HG03571 (cell line): Measurements from ENCODE around the gene DOCK3.
"Not testable (repeated sequence)": the region's sequence is repeated elsewhere in the genome, so short reads cannot be mapped to it uniquely, and the experiment has no call there.

Experiments
- ATAC-seq: cut with Tn5 transposase; IDR thresholded peaks from one replicate; pipeline ENCODE4 v1.9.1; 2021; ENCODE audit not compliant: unreplicated experiment

DOCK3 gene

DNA sequence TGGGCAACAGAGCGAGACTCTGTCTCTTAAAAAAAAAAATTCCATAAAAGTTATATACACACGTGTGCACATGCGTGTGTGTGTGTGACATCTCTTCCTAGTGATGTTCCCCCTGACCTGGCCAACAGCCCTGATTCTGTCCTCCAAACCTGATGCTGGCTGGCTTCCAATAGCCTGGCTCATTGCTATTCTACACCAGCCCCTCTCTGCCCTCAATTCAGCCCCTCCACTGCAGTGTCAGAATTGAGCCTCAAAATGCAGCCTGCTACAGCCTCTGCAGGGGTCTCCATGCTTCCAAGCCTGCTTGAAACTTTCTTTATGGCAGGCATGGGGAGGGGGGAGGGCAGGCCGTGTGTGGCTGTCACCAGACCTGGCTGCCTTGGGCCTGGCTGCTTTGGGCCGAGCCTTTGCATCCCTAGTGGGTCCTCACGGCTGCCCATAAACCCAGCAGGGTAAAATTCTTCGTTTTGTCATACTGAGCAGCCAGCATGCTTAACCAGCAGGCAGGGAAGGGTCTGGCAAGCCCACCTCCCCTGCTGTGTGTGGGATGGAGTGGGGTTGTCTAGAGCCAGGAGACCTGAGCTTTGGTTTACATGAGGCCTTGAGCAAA is 22.7 kb upstream of the DOCK3 start:
- ATAC-seq, result no peak

DNA sequence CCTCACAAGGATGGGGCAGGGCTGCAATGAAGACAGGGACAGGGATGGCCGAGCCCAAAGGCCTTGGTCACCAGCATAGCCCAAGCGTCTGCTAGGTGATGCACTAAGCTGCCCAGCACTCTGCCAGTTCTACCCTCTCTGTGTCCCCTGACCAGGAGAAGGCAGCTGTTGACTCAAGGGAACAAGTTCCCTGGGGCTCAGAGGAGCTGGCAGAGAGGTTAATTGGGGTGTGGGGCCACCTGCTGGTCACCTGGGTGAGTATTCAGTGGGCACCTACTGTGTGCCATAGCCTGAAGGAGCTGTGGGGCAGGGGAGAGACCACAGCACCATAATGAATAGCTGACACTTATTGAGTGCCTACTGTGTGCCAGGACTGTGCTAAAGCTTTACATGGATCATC is 22.0 kb upstream of the DOCK3 start:
- peak; percentile 53 for ATAC-seq

DNA sequence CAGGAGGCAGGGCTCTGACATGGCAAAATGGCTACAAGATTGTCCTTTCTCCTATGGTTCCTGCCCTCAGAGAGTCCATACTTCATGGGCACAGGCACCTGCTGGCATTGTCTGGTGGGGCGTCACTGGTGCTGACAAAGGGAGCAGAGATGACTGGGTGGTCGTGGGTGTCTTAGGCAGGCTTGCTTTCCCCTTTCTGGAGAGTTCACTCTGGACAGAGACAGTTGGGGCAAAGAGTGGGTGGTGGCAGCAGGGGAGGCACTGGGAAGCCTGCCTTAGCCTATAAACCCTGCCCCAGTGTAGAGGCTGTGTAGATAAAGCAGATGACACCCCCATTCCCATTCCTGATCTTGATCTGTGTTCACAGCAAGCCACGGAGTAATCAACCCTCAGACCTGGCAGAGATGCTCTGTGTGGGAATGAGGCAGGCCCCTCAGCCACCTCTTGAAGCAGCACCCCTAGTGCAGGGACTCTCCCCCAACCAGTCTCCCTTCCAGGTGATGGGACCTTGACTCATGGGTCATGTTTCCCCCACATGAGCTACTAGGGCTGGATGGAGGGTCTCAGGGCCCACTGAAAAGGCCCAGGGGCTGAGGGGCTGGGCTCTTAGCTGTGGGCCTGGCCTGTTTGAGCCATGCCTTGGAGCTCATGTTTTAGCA is 20.7 kb upstream of the DOCK3 start:
- ATAC-seq, result no peak

GRCh38 chr3:50655009-50655830 is 19.5 kb upstream of the DOCK3 start:
- no peak for ATAC-seq

GRCh38 chr3:50656417-50657195 is 18.1 kb upstream of the DOCK3 start:
- ATAC-seq, result no peak

- no peak for ATAC-seq
These were observed 17.3 kb upstream of the DOCK3 start for GRCh38 chr3:50657407-50657806.

DNA sequence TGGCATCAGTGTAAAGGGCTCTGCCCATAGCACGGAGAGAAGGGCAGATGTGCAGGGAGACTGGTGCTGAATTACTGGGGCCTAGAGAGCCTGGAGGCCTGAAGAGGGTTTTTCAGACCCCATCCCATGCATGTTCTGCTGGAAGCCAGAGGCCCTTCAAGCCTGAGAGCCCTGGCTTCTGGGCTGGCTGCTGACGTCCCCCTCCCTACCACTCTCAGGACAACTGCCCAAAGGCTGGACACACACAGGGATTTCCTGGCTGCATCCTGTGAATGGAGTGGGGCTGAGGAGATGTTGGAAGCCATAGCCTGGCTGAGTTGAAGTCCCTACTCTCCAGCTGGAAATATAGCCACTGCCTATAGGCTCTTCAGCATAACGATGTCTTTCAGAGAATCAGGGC is 16.9 kb upstream of the DOCK3 start:
- ATAC-seq, result no peak

GRCh38 chr3:50658416-50658815 is 16.3 kb upstream of the DOCK3 start:
- no peak for ATAC-seq

- ATAC-seq, result no peak
These were observed 15.9 kb upstream of the DOCK3 start for GRCh38 chr3:50658831-50659230.

- ATAC-seq, result no peak
These were observed 14.3 kb upstream of the DOCK3 start for GRCh38 chr3:50660386-50660785.

DNA sequence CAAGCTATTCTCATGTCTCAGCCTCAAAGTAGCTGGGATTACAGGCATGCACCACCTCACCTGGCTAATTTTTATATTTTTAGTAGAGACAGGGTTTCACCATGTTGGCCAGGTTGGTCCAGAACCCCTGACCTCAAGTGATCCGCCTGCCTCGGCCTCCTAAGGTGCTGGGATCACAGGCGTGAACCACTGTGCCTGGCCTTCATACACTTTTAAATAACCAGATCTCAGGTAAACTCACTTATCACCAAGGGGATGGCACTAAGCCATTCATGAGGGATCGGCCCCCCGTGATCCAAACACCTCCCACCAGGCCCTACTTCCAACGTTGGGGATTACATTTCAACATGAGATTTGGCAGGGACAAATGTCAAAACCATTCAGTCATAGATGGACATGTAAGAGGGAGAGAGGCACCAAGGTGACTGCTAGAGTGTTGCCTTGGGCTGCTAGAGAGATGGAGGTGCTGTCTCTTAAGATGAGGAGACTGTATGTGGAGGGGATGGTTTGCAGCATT is 13.3 kb upstream of the DOCK3 start:
- ATAC-seq, result no peak

- no peak for ATAC-seq
These were observed 12.3 kb upstream of the DOCK3 start for GRCh38 chr3:50662408-50662807.

DNA sequence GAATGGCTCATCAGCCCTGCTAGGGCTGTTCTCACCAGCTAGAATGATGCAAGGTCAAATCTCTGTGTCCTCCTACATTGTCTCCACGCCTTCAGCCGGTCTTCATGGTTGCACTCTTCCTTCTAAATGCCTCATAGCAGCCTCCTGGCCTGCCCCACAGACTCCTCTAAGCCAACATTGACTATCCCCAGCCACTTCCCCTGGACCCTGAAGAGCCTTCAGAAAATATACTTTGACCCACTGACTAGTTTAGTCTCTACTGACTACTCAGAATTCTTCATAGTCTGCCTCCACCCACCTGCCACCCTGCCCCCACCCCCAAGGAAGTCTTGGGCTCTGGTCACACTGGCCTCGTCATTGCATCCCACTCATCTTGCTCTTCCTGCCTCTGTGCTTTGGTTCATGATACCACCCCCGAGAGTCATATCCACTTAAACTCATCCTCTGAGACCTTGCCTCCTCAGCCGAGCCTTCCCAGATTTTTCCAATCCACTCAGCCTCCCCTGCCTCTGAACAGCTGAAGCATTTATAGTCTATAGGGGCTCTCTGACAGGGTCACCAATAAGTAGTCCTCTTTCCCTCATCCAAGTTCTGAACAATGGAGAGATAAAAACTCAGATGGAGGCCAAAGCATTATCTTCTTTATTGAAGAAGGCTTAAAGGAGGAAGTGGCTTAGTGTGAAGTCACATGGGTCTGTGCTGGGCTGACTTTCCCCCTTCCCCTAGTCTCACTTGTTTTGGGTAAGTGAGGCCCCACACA is 9.5 kb upstream of the DOCK3 start:
- no peak for ATAC-seq

- not testable (repeated sequence) for ATAC-seq
These were observed 8.9 kb upstream of the DOCK3 start for GRCh38 chr3:50665841-50666115.

GRCh38 chr3:50666837-50667236 is 7.9 kb upstream of the DOCK3 start:
- no peak for ATAC-seq

DNA sequence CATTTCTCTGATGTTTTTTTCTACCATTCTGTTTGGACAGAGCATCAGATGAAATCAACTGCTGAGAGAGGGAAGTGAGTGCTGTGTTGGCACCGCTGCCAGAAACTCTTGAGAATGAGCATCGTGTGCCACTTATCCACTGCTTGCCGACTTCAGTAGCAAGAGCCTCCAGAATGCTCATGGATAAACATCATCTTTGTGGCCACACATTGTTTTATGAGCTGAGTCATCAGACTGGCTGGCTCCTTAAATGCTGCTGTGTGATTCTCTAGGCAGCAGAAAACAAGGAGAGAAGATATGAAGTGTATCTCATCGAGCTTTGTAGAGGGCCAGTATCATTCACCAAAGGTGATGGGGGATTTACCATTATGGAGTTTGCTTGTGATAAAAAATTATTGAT is 3.4 kb upstream of the DOCK3 start:
- ATAC-seq, result no peak

DNA sequence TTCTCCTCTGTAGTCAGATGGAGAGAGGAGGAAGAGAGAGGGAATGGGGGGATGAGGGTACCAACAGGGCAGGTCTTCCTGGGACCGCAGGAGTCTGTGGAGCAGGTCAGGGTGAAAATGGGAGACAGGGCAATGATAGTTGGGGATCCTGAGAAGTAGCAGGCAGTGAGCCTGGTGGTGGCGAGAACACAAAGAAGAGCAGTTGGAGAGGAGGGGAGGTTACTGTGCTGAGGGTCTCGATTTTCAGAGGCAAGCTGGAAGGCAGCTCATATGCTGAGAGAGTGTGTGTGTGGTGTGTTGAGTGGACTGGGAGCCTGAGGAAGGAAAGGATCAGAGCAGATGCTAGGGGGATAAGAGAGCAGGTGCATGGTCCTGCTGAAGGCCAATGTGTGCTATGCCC is 2.1 kb upstream of the DOCK3 start:
- ATAC-seq, result no peak

- ATAC-seq, result no peak
These were observed 796 bp upstream of the DOCK3 start for GRCh38 chr3:50673931-50674330.

DNA sequence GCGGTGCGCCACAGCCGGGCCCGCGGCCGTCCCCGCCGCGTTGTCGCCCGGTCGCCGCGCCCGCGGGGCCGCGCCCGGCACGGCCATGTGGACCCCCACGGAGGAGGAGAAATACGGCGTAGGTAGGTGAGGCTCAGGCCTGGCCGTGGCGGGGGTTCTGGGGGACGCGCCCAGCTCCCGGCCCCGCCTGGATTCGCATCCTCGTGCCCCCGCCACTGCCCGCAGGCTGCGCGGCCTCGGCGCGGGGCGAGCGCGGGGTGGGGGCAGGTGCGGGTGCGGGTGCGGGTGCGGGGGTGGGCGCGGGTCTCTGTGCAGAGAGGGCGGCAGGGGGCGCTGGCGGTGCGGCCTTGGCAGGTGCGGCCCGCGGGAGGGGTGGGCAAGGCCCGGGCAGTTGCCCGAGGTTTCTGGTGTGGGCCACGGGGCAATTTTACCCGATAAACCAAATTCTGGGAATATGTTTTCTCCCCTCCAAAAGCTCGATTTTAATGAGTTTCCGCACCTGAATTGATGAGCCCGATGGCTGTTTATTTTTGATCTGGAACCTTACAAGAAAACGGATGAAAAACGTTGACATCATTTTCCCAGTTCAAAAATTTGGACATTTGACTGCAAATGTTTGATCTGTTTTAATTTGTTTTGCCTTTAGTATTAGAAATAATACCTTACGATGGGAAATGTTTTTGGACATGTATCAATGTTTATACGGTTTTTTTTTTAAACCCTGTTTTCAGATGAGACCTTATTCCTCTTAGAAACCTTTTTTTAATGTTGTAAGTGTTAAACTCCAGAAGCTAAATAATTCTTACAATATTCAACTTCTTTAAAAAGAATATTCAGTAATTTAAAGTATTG is 678 bp downstream of the DOCK3 start:
- no peak for ATAC-seq
